ENCODE results near the gene TDRD12. TPM values are rescaled to one million over a fixed set of nuclear protein-coding genes. Genes with fewer than 3 reads are reported as not detected.

TDRD12 gene
- total and polyA plus RNA-seq, 2 donors (not counting 3 experiments of a cell fraction or from before 2014, with no cell fraction given) = 0.03 to 0.09 TPM

- BruUV-seq (replicated peaks) = no TSS peak
Observed at GRCh38 chr19:32811151-32811550, 91.6 kb downstream of the TDRD12 start.

GRCh38 chr19:32812036-32812435 is 92.5 kb downstream of the TDRD12 start:
- Histone ChIP-seq H3K9me1 (replicated peaks; ENCODE audit: control insufficient read depth, extremely low read depth, insufficient read depth, low read length) (no peaks in the 10 kb centered on the region), H3K79me2 (ENCODE audit: control insufficient read depth, insufficient read depth, low read length) (no peaks in the 10 kb centered on the region), H3K4me2 (ENCODE audit: insufficient read depth, low read length) (no peak overlapping the region), H3K9me3 (replicated peaks; ENCODE audit: control insufficient read depth, insufficient read depth, low read length) (no peaks in the 10 kb centered on the region), H3K9ac (replicated peaks; ENCODE audit: extremely low read depth, insufficient read depth, low read length) (no peak overlapping the region), H3K27me3 (ENCODE audit: control insufficient read depth in 2 of 2, insufficient read depth in 2 of 2, low read length in 2 of 2) (peaks cover 2 to 7% of the 10 kb centered on the region in 2 experiments), H3K4me1 (ENCODE audit: control insufficient read depth, extremely low read depth, insufficient read depth, low read length) (no peaks in the 10 kb centered on the region), H3K4me3 (replicated peaks in 1 of 3; ENCODE audit: insufficient read depth in 1 of 3, low read depth in 1 of 3, low read length in 3 of 3) (no peak overlapping the region), H3K36me3 (ENCODE audit: control insufficient read depth in 2 of 2, extremely low read depth in 1 of 2, insufficient read depth in 2 of 2, low read length in 2 of 2) (no peaks in the 10 kb centered on the region), H2AFZ (ENCODE audit: low read depth, low read length) (no peak overlapping the region), H4K20me1 (replicated peaks; ENCODE audit: control insufficient read depth, extremely low read depth, insufficient read depth, low read length) (no peaks in the 10 kb centered on the region), H3K27ac (ENCODE audit: insufficient read depth, low read depth, low read length) (no peak overlapping the region)
- no peak for DNase-seq (ENCODE audit: low read depth, low spot score)
- CTCF ChIA-PET = no interaction called here
- dilution Hi-C loops (cut with MboI; ENCODE audit: extremely low pct_ligation_motif_present, low sequenced_read_pairs) (no loop called here), intact Hi-C loops (cut with micrococcal nuclease) (no loop called here)
- POLR2A ChIA-PET = no interaction called here
- FAIRE-seq = no peak
- TF ChIP-seq GATA2 (IDR thresholded peaks at IDR 0.05; ENCODE audit: insufficient read depth, insufficient read length, low read depth, low read length) (no peak), FOS (IDR thresholded peaks at IDR 0.05; ENCODE audit: borderline replicate concordance, insufficient read depth, low read length) (no peak)
- TF ChIP-seq, protein P1, sequence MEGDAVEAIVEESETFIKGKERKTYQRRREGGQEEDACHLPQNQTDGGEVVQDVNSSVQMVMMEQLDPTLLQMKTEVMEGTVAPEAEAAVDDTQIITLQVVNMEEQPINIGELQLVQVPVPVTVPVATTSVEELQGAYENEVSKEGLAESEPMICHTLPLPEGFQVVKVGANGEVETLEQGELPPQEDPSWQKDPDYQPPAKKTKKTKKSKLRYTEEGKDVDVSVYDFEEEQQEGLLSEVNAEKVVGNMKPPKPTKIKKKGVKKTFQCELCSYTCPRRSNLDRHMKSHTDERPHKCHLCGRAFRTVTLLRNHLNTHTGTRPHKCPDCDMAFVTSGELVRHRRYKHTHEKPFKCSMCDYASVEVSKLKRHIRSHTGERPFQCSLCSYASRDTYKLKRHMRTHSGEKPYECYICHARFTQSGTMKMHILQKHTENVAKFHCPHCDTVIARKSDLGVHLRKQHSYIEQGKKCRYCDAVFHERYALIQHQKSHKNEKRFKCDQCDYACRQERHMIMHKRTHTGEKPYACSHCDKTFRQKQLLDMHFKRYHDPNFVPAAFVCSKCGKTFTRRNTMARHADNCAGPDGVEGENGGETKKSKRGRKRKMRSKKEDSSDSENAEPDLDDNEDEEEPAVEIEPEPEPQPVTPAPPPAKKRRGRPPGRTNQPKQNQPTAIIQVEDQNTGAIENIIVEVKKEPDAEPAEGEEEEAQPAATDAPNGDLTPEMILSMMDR (IDR thresholded peaks at IDR 0.05; ENCODE audit: extremely low read depth in 1 of 2, insufficient read depth in 1 of 2, low read depth in 1 of 2, low read length in 2 of 2) = no peak
- TF ChIP-seq, protein P2, sequence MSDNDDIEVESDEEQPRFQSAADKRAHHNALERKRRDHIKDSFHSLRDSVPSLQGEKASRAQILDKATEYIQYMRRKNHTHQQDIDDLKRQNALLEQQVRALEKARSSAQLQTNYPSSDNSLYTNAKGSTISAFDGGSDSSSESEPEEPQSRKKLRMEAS (IDR thresholded peaks at IDR 0.05; ENCODE audit: insufficient read depth, insufficient read length) = no peak
- BruUV-seq (replicated peaks) = no TSS peak

More at GRCh38 chr19:32811151-32811550, 91.6 kb downstream of the TDRD12 start:
- CTCF ChIA-PET = no interaction called here
- no peaks in the 10 kb centered on the region for H3K36me3 ChIP-seq (ENCODE audit: control insufficient read depth in 2 of 2, extremely low read depth in 1 of 2, insufficient read depth in 2 of 2, low read length in 2 of 2)
- H2AFZ ChIP-seq (ENCODE audit: low read depth, low read length) = no peak overlapping the region
- FAIRE-seq (no peak), DNase-seq (ENCODE audit: low read depth, low spot score) (no peak)
- H3K27ac ChIP-seq (ENCODE audit: insufficient read depth, low read depth, low read length) = no peak overlapping the region
- no peaks in the 10 kb centered on the region for H3K9me1 ChIP-seq (replicated peaks; ENCODE audit: control insufficient read depth, extremely low read depth, insufficient read depth, low read length)
- intact Hi-C loops (cut with micrococcal nuclease) (no loop called here), dilution Hi-C loops (cut with MboI; ENCODE audit: extremely low pct_ligation_motif_present, low sequenced_read_pairs) (no loop called here)
- no peaks in the 10 kb centered on the region for H3K4me1 ChIP-seq (ENCODE audit: control insufficient read depth, extremely low read depth, insufficient read depth, low read length)
- POLR2A ChIA-PET = no interaction called here
- H3K79me2 ChIP-seq (ENCODE audit: control insufficient read depth, insufficient read depth, low read length) = no peaks in the 10 kb centered on the region
- H3K27me3 ChIP-seq (ENCODE audit: control insufficient read depth in 2 of 2, insufficient read depth in 2 of 2, low read length in 2 of 2) = peaks cover 2 to 7% of the 10 kb centered on the region in 2 experiments
- no peaks in the 10 kb centered on the region for H4K20me1 ChIP-seq (replicated peaks; ENCODE audit: control insufficient read depth, extremely low read depth, insufficient read depth, low read length)
- no peaks in the 10 kb centered on the region for H3K9me3 ChIP-seq (replicated peaks; ENCODE audit: control insufficient read depth, insufficient read depth, low read length)
- H3K4me3 ChIP-seq (replicated peaks in 1 of 3; ENCODE audit: insufficient read depth in 1 of 3, low read depth in 1 of 3, low read length in 3 of 3) = no peak overlapping the region
- H3K9ac ChIP-seq (replicated peaks; ENCODE audit: extremely low read depth, insufficient read depth, low read length) = no peak overlapping the region
- TF ChIP-seq MYC (IDR thresholded peaks at IDR 0.05; ENCODE audit: low read depth, low read length) = no peak
- no peak for TF ChIP-seq GATA2 (IDR thresholded peaks at IDR 0.05; ENCODE audit: insufficient read depth, insufficient read length, low read depth, low read length)
- H3K4me2 ChIP-seq (ENCODE audit: insufficient read depth, low read length) = no peak overlapping the region
